HepG2 (cell line): ENCODE results near the gene SIVA1. TPM values are rescaled to one million over a fixed set of nuclear protein-coding genes. Genes with fewer than 3 reads are reported as not detected.

Experiments
- ARNTL ChIP-seq: sonication (generic); formaldehyde crosslinking; IDR thresholded peaks from 2 replicates; pipeline ENCODE4 v1.4.0; 2020; ENCODE audit warnings: mild to moderate bottlenecking, missing genetic modification reagents
- ELF4 ChIP-seq: sonication (generic); formaldehyde crosslinking; IDR thresholded peaks from 2 replicates; pipeline ENCODE4 v1.5.0; 2020; ENCODE audit warnings: missing genetic modification reagents, mild to moderate bottlenecking, moderate library complexity, borderline replicate concordance
- ELK4 ChIP-seq: sonication (generic); formaldehyde crosslinking; IDR thresholded peaks from 2 replicates; pipeline ENCODE4 v1.9.0; 2021; ENCODE audit warnings: missing genetic modification reagents, borderline replicate concordance
- GFI1 ChIP-seq: sonication (generic); formaldehyde crosslinking; IDR thresholded peaks from 2 replicates; pipeline ENCODE4 v1.5.0; 2020; ENCODE audit warnings: missing genetic modification reagents, mild to moderate bottlenecking, borderline replicate concordance
- PAXIP1 ChIP-seq: sonication (generic); formaldehyde crosslinking; conservative IDR thresholded peaks from 2 replicates; pipeline ENCODE4 v1.4.0; 2020; ENCODE audit warnings: mild to moderate bottlenecking, missing genetic modification reagents, moderate library complexity
- PRDM4 ChIP-seq: sonication (generic); formaldehyde crosslinking; IDR thresholded peaks from 2 replicates; pipeline ENCODE4 v1.9.0; 2021; ENCODE audit warnings: missing genetic modification reagents, borderline replicate concordance
- RORA ChIP-seq: sonication (generic); formaldehyde crosslinking; IDR thresholded peaks from 2 replicates; pipeline ENCODE4 v1.5.0; 2020; ENCODE audit warnings: mild to moderate bottlenecking, missing genetic modification reagents, moderate library complexity
- STAT6 ChIP-seq: sonication (generic); formaldehyde crosslinking; IDR thresholded peaks from 2 replicates; pipeline ENCODE4 v1.4.0; 2020; ENCODE audit warnings: missing genetic modification reagents, mild to moderate bottlenecking, borderline replicate concordance
- ZKSCAN8 ChIP-seq: IDR thresholded peaks from 2 replicates; pipeline ENCODE4 v1.6.1; 2016; ENCODE audit warnings: borderline replicate concordance, missing genetic modification reagents, missing compliant biosample characterization
- ZNF251 ChIP-seq: sonication (generic); formaldehyde crosslinking; IDR thresholded peaks from 2 replicates; pipeline ENCODE4 v1.9.0; 2021; ENCODE audit warnings: mild to moderate bottlenecking, missing genetic modification reagents
- ZNF747 ChIP-seq: sonication (generic); formaldehyde crosslinking; IDR thresholded peaks from 2 replicates; pipeline ENCODE4 v1.8.1; 2023; ENCODE audit warnings: missing genetic modification reagents, mild to moderate bottlenecking, borderline replicate concordance
- ZSCAN21 ChIP-seq: sonication (generic); formaldehyde crosslinking; IDR thresholded peaks from 2 replicates; pipeline ENCODE4 v1.8.0; 2022; ENCODE audit warnings: mild to moderate bottlenecking, missing genetic modification reagents, moderate library complexity, borderline replicate concordance
- polyA plus RNA-seq, 8 experiments: library from polyadenylated mRNA; depleted of rRNA in 3 of 8; stranded (reverse) in 7 of 8; unstranded in 1 of 8; fragments of >200 nt; fragmentation: Illumina TruSeq in 4 of 8; extraction: Trizol in 4 of 8; gene quantifications; 2 replicates each; pipeline versions ENCODE4 v1.2.1 to v1.2.3, GENCODE V29; 2011 to 2016; ENCODE audit warnings: low read depth in 4 of 8, missing spikeins in 1 of 8, mixed read lengths in 1 of 8; ENCODE audit not compliant: insufficient read depth in 1 of 8
- total RNA-seq, 5 experiments: library from RNA; depleted of rRNA; stranded (reverse); fragments of >200 nt; fragmentation: Illumina TruSeq; extraction: Trizol; gene quantifications; 2 replicates each; pipeline ENCODE4 v1.2.3, GENCODE V29; 2016; ENCODE audit warnings: low read depth in 1 of 5

SIVA1 gene
- total and polyA plus RNA-seq, 2 of the 13 experiments (the other 11 are each of a cell fraction or from before 2014, with no cell fraction given), result 123 to 186 TPM

- TF ChIP-seq ZKSCAN8, result no peak
- TF ChIP-seq ELK4 (CRISPR knock-in tag), result no peak
- TF ChIP-seq PRDM4 (CRISPR knock-in tag), result no peak
- TF ChIP-seq PAXIP1 (CRISPR knock-in tag), result peak; percentile 63
- TF ChIP-seq ZNF747 (CRISPR knock-in tag), result peak; percentile 37; the same call in 1 of the 2 replicates
- TF ChIP-seq STAT6, result 0 out of 2 replicates have a peak, but pooled peaks have one; percentile 28
- TF ChIP-seq ZSCAN21, result 0 out of 2 replicates have a peak, but pooled peaks have one; percentile 22
- TF ChIP-seq GFI1, result no peak
- TF ChIP-seq ELF4 (CRISPR knock-in tag), result no peak
- TF ChIP-seq ARNTL (CRISPR knock-in tag), result no peak
- no peak for TF ChIP-seq ZNF251 (CRISPR knock-in tag)
- no peak for TF ChIP-seq RORA (CRISPR knock-in tag)
Observed at GRCh38 chr14:104795781-104796686, 43.1 kb downstream of the SIVA1 start (continued).
